HG02943 (cell line): ENCODE measurements around the gene AMY1A.
"Not testable (repeated sequence)": the region's sequence is repeated elsewhere in the genome, so short reads cannot be mapped to it uniquely, and the experiment has no call there.

Experiments
- ATAC-seq: cut with Tn5 transposase; IDR thresholded peaks from one replicate; pipeline ENCODE4 v1.9.1; 2021; ENCODE audit warnings: mild to moderate bottlenecking, low read depth, moderate library complexity; ENCODE audit not compliant: unreplicated experiment

AMY1A gene

GRCh38 chr1:103655460-103655859, at the start of gene AMY1A:
Gene AMY1A, plus strand, starts transcription at chr1:103655760. Its CDS starts 571 bp downstream, at chr1:103656331.
- ATAC-seq, result not testable (repeated sequence)

GRCh38 chr1:103616362-103616761, 39.2 kb upstream of the AMY1A start:
- no peak for ATAC-seq

- ATAC-seq, result not testable (repeated sequence)
Measured at GRCh38 chr1:103616994-103617477, 38.5 kb upstream of the AMY1A start, which contains the start of gene AMY2A. Gene AMY2A, plus strand, starts transcription at chr1:103617427. Its CDS starts 14 bp downstream, at chr1:103617441.

GRCh38 chr1:103627436-103627835, 28.1 kb upstream of the AMY1A start:
- not testable (repeated sequence) for ATAC-seq

- not testable (repeated sequence) for ATAC-seq
Measured at GRCh38 chr1:103641194-103641593, 14.4 kb upstream of the AMY1A start.

GRCh38 chr1:103643908-103644307, 11.7 kb upstream of the AMY1A start:
- not testable (repeated sequence) for ATAC-seq

- not testable (repeated sequence) for ATAC-seq
Measured at GRCh38 chr1:103650305-103650704, 5.3 kb upstream of the AMY1A start.

GRCh38 chr1:103650889-103651288, 4.7 kb upstream of the AMY1A start:
- ATAC-seq, result not testable (repeated sequence)

- ATAC-seq, result not testable (repeated sequence)
Measured at GRCh38 chr1:103654133-103654532, 1.4 kb upstream of the AMY1A start.

- not testable (repeated sequence) for ATAC-seq
Measured at GRCh38 chr1:103676335-103676734, 20.8 kb downstream of the AMY1A start.

GRCh38 chr1:103696110-103696509, 40.5 kb downstream of the AMY1A start, which contains the start of gene AMY1B:
Gene AMY1B, minus strand, starts transcription at chr1:103696210. Its CDS starts 571 bp downstream, at chr1:103695639.
- ATAC-seq, result not testable (repeated sequence)

- not testable (repeated sequence) for ATAC-seq
Measured at GRCh38 chr1:103697430-103697829, 41.9 kb downstream of the AMY1A start.

- ATAC-seq, result not testable (repeated sequence)
Measured at GRCh38 chr1:103700669-103701068, 45.1 kb downstream of the AMY1A start.

- ATAC-seq, result not testable (repeated sequence)
Measured at GRCh38 chr1:103701256-103701655, 45.7 kb downstream of the AMY1A start.

GRCh38 chr1:103707670-103708069, 52.1 kb downstream of the AMY1A start:
- ATAC-seq, result not testable (repeated sequence)

GRCh38 chr1:103710381-103710780, 54.8 kb downstream of the AMY1A start:
- ATAC-seq, result not testable (repeated sequence)
